ENCODE results near the gene CRACR2A.

DNA sequence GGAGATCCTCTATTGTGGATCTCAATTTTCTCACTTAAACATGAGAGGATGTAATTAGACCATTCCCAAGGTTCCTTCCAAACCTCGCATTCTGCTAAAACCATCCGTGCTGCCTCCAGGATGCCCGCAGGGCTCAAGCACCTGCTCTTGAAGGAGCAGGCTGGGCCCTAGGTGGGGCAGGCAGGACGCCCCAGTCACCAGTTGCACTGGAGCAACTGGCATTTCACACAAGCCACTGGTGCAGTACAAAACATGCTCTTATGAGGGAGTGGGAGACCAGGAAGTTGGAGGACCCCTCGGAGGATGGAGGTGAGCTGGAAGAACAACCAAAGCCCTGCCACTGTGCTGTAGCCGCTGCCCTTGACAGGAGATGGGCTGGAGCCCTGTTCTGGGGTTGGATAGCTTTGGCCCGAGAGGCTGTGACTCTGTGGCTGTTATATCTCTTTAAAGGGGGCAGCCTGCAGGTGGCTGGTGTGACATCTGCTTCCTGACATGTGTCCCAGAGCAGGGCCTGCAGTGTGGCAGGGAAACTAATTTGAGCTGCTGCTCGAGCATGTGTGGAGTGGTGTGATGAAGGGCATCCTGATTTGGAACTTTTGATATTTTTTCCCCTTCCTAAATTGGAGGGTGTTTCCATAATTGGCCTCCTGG, 122.2 kb downstream of the CRACR2A start:
- no peak for TF ChIP-seq CEBPB (IDR thresholded peaks at IDR 0.05)
- TF ChIP-seq CREB1 (IDR thresholded peaks at IDR 0.05; ENCODE audit: low read depth): no peak
- TF ChIP-seq, protein P1, sequence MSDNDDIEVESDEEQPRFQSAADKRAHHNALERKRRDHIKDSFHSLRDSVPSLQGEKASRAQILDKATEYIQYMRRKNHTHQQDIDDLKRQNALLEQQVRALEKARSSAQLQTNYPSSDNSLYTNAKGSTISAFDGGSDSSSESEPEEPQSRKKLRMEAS (IDR thresholded peaks at IDR 0.05): no peak
- TF ChIP-seq EP300 (IDR thresholded peaks at IDR 0.05; ENCODE audit: borderline replicate concordance): no peak
- TF ChIP-seq TAF1 (IDR thresholded peaks at IDR 0.05; ENCODE audit: low read depth): no peak
- TF ChIP-seq, protein P2, sequence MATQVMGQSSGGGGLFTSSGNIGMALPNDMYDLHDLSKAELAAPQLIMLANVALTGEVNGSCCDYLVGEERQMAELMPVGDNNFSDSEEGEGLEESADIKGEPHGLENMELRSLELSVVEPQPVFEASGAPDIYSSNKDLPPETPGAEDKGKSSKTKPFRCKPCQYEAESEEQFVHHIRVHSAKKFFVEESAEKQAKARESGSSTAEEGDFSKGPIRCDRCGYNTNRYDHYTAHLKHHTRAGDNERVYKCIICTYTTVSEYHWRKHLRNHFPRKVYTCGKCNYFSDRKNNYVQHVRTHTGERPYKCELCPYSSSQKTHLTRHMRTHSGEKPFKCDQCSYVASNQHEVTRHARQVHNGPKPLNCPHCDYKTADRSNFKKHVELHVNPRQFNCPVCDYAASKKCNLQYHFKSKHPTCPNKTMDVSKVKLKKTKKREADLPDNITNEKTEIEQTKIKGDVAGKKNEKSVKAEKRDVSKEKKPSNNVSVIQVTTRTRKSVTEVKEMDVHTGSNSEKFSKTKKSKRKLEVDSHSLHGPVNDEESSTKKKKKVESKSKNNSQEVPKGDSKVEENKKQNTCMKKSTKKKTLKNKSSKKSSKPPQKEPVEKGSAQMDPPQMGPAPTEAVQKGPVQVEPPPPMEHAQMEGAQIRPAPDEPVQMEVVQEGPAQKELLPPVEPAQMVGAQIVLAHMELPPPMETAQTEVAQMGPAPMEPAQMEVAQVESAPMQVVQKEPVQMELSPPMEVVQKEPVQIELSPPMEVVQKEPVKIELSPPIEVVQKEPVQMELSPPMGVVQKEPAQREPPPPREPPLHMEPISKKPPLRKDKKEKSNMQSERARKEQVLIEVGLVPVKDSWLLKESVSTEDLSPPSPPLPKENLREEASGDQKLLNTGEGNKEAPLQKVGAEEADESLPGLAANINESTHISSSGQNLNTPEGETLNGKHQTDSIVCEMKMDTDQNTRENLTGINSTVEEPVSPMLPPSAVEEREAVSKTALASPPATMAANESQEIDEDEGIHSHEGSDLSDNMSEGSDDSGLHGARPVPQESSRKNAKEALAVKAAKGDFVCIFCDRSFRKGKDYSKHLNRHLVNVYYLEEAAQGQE (IDR thresholded peaks at IDR 0.05; ENCODE audit: low read depth): no peak
- no peak for TF ChIP-seq EGR1 (IDR thresholded peaks at IDR 0.05)
- no peak for TF ChIP-seq TCF12 (IDR thresholded peaks at IDR 0.05; ENCODE audit: low read depth)
- TF ChIP-seq, protein P3, sequence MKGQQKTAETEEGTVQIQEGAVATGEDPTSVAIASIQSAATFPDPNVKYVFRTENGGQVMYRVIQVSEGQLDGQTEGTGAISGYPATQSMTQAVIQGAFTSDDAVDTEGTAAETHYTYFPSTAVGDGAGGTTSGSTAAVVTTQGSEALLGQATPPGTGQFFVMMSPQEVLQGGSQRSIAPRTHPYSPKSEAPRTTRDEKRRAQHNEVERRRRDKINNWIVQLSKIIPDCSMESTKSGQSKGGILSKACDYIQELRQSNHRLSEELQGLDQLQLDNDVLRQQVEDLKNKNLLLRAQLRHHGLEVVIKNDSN (IDR thresholded peaks at IDR 0.05): no peak
- no peak for TF ChIP-seq RAD21 (IDR thresholded peaks at IDR 0.05; ENCODE audit: low read depth)
- TF ChIP-seq FOXM1 (IDR thresholded peaks at IDR 0.05; ENCODE audit: borderline replicate concordance, low read depth): no peak

All from Ishikawa (cell line).